COLO668 (cell line): ENCODE measurements around the gene TM4SF5.
"Not testable (repeated sequence)": the region's sequence is repeated elsewhere in the genome, so short reads cannot be mapped to it uniquely, and the experiment has no call there.

Experiments
- DNase-seq: peaks from one replicate; lab custom pipeline; 2025; ENCODE audit not compliant: unreplicated experiment; lab: John Stamatoyannopoulos, UW

Gene TM4SF5

GRCh38 chr17:4832829-4833177 is 61.1 kb downstream of the TM4SF5 start:
- not testable (repeated sequence) for DNase-seq
